Stimulated activated CD8-positive, alpha-beta memory T cell treated with anti-CD3 and anti-CD28 coated beads, Interleukin-7, amount 100 ng/mL, for 4 hours (primary cell): ENCODE measurements around the gene NOXA1.
A peak's percentile ranks its signal among the peaks of the same experiment; 100 is the strongest.
"Not testable (repeated sequence)": the region's sequence is repeated elsewhere in the genome, so short reads cannot be mapped to it uniquely, and the experiment has no call there.

Source experiments
- DNase-seq, 2 donors: peaks; one replicate each; pipeline ENCODE4 v3.0.0-alpha.2; 2020; ENCODE audit warnings: low read depth in 2 of 2

NOXA1 gene

GRCh38 chr9:137439158-137439714 lies 16.0 kb downstream of the NOXA1 start:
- no peak for DNase-seq

GRCh38 chr9:137441289-137441934 lies 18.2 kb downstream of the NOXA1 start, which contains the start of gene ENTPD8:
TSS of gene ENTPD8 (minus strand) at chr9:137441357. CDS start at chr9:137438285, 3,072 bp downstream.
- no peak for DNase-seq

- no peak for DNase-seq
Observed at GRCh38 chr9:137441935-137442321, 18.7 kb downstream of the NOXA1 start.

GRCh38 chr9:137444106-137444790 lies 21.1 kb downstream of the NOXA1 start:
- no peak for DNase-seq

GRCh38 chr9:137445275-137445807 lies 22.1 kb downstream of the NOXA1 start:
- DNase-seq = peak; percentile 73 to 81

GRCh38 chr9:137445930-137446431 lies 22.8 kb downstream of the NOXA1 start:
- DNase-seq = no peak

- DNase-seq = no peak
Observed at GRCh38 chr9:137446851-137447471, 23.8 kb downstream of the NOXA1 start.

- no peak for DNase-seq
Observed at GRCh38 chr9:137447722-137448601, 24.8 kb downstream of the NOXA1 start.

- no peak for DNase-seq
Observed at GRCh38 chr9:137448602-137448962, 25.4 kb downstream of the NOXA1 start.

- DNase-seq = no peak
Observed at GRCh38 chr9:137449081-137449844, 26.1 kb downstream of the NOXA1 start.

GRCh38 chr9:137449931-137450538 lies 26.8 kb downstream of the NOXA1 start:
- peak; percentile 67 to 74 for DNase-seq

GRCh38 chr9:137450539-137451222 lies 27.5 kb downstream of the NOXA1 start:
- peak; percentile 55 for DNase-seq

- not testable (repeated sequence) for DNase-seq
Observed at GRCh38 chr9:137451264-137452005, 28.2 kb downstream of the NOXA1 start.

- no peak for DNase-seq
Observed at GRCh38 chr9:137452006-137452760, 29.0 kb downstream of the NOXA1 start.

- DNase-seq = no peak
Observed at GRCh38 chr9:137452761-137453642, 29.8 kb downstream of the NOXA1 start.

GRCh38 chr9:137453643-137454081 lies 30.5 kb downstream of the NOXA1 start:
- peak in 1 of 2 donors; percentile 21 for DNase-seq

- no peak for DNase-seq
Observed at GRCh38 chr9:137454145-137454596, 31.0 kb downstream of the NOXA1 start.
